Measurements from ENCODE around the gene ENKD1. TPM values are rescaled to one million over a fixed set of nuclear protein-coding genes. Genes with fewer than 3 reads are reported as not detected.

ENKD1 gene
- total RNA-seq, result 17.7 TPM

GRCh38 chr16:67666559-67667452 is at the start of gene ENKD1, which contains the start of gene C16orf86:
ENKD1 (minus strand) TSS chr16:67666750; CDS start chr16:67666442, 308 bp downstream.
C16orf86 (plus strand) TSS chr16:67666814; CDS start chr16:67666971, 157 bp downstream.

GRCh38 chr16:67660564-67661028 is 6.0 kb downstream of the ENKD1 start, which contains the start of gene PARD6A:
PARD6A (plus strand) TSS chr16:67660960; CDS start chr16:67661039, 79 bp downstream.

GRCh38 chr16:67659675-67660563 is 6.6 kb downstream of the ENKD1 start, which contains the start of gene ACD:
ACD (minus strand) TSS chr16:67660260; CDS start chr16:67660220, 40 bp downstream.

Other genes with a start within 250 kb of the ENKD1 start
- 4.3 TPM for gene HSD11B2, start 235.6 kb downstream of the ENKD1 start, total RNA-seq
- gene ATP6V0D1, start 185.6 kb downstream of the ENKD1 start, total RNA-seq, result 136 TPM
- gene AGRP, start 183.2 kb downstream of the ENKD1 start, total RNA-seq, result not detected
- 101 TPM for gene RIPOR1, start 137.9 kb downstream of the ENKD1 start, total RNA-seq
- 67.3 TPM for gene CTCF, start 104.2 kb downstream of the ENKD1 start, total RNA-seq
- gene CARMIL2, start 21.6 kb downstream of the ENKD1 start, total RNA-seq, result 0.33 TPM
- gene ACD, start 6.5 kb downstream of the ENKD1 start, total RNA-seq, result 25.5 TPM
- 6.8 TPM for gene PARD6A, start 5.8 kb downstream of the ENKD1 start, total RNA-seq
- gene C16orf86, start 64 bp upstream of the ENKD1 start, total RNA-seq, result 4.7 TPM
- 26.4 TPM for gene GFOD2, start 52.6 kb upstream of the ENKD1 start, total RNA-seq
- gene RANBP10, start 139.8 kb upstream of the ENKD1 start, total RNA-seq, result 13.3 TPM
- gene TSNAXIP1, start 140.1 kb upstream of the ENKD1 start, total RNA-seq, result 5.2 TPM
- 42.2 TPM for gene THAP11, start 175.6 kb upstream of the ENKD1 start, total RNA-seq
- 58.2 TPM for gene NUTF2, start 180.2 kb upstream of the ENKD1 start, total RNA-seq
- gene CENPT, start 180.9 kb upstream of the ENKD1 start, total RNA-seq, result 46.1 TPM
- 72.0 TPM for gene EDC4, start 206.3 kb upstream of the ENKD1 start, total RNA-seq
- gene NRN1L, start 218.1 kb upstream of the ENKD1 start, total RNA-seq, result 5.0 TPM
- 20.0 TPM for gene PSKH1, start 226.5 kb upstream of the ENKD1 start, total RNA-seq